Pulmonary artery endothelial cell (primary cell): Measurements from ENCODE around the gene TINAGL1. TPM values are rescaled to one million over a fixed set of nuclear protein-coding genes. Genes with fewer than 3 reads are reported as not detected.
A peak's percentile ranks its signal among the peaks of the same experiment; 100 is the strongest.
"Not testable (repeated sequence)": the region's sequence is repeated elsewhere in the genome, so short reads cannot be mapped to it uniquely, and the experiment has no call there.

ENCODE experiments used
- DNase-seq: peaks from one replicate; pipeline ENCODE4 v3.0.0-alpha.2; 2011; ENCODE audit warnings: low read depth, low spot score
- total RNA-seq: library from RNA; depleted of rRNA; stranded (reverse); fragments of >200 nt; gene quantifications from 2 replicates; pipeline ENCODE4 v1.2.3, GENCODE V29; 2014

The TINAGL1 gene
- total RNA-seq, 1 donor from 2014 or later = 373 TPM

GRCh38 chr1:31583082-31583994 lies 7.0 kb downstream of the TINAGL1 start:
- no peak for DNase-seq

- DNase-seq = no peak
These were observed 7.9 kb downstream of the TINAGL1 start for GRCh38 chr1:31583995-31584868.

GRCh38 chr1:31584869-31585735 lies 8.8 kb downstream of the TINAGL1 start:
- DNase-seq = no peak

GRCh38 chr1:31585736-31586365 lies 9.5 kb downstream of the TINAGL1 start:
- DNase-seq = no peak

GRCh38 chr1:31586376-31587327 lies 10.3 kb downstream of the TINAGL1 start:
- no peak for DNase-seq

GRCh38 chr1:31587328-31587699 lies 11.0 kb downstream of the TINAGL1 start:
- DNase-seq = not testable (repeated sequence)

GRCh38 chr1:31587720-31588423 lies 11.6 kb downstream of the TINAGL1 start:
- DNase-seq = no peak

- no peak for DNase-seq
These were observed 12.6 kb downstream of the TINAGL1 start for GRCh38 chr1:31588751-31589515.

- DNase-seq = no peak
These were observed 15.2 kb downstream of the TINAGL1 start for GRCh38 chr1:31591425-31592093.

- no peak for DNase-seq
These were observed 15.8 kb downstream of the TINAGL1 start for GRCh38 chr1:31592132-31592531.

GRCh38 chr1:31593136-31593665 lies 16.9 kb downstream of the TINAGL1 start:
- no peak for DNase-seq

GRCh38 chr1:31593770-31594632 lies 17.7 kb downstream of the TINAGL1 start:
- DNase-seq = no peak

GRCh38 chr1:31595836-31596736 lies 19.8 kb downstream of the TINAGL1 start:
- DNase-seq = no peak

GRCh38 chr1:31596737-31597097 lies 20.4 kb downstream of the TINAGL1 start:
- DNase-seq = peak; percentile 73

GRCh38 chr1:31598980-31599379 lies 22.7 kb downstream of the TINAGL1 start:
- DNase-seq = no peak
